Measurements from ENCODE around the gene SNRNP27. TPM values are rescaled to one million over a fixed set of nuclear protein-coding genes. Genes with fewer than 3 reads are reported as not detected.

The SNRNP27 gene
- total and polyA plus RNA-seq, 2 of the 8 experiments (the other 6 are each of a cell fraction or from before 2014, with no cell fraction given): 11.1 to 40.5 TPM

GRCh38 chr2:69940691-69941090 lies 46.9 kb downstream of the SNRNP27 start (continued):
- TF ChIP-seq CREB1 (IDR thresholded peaks at IDR 0.05): no peak
- no peak for TF ChIP-seq RBBP5 (IDR thresholded peaks at IDR 0.05; ENCODE audit: borderline replicate concordance, low read depth, low read length)

Measured in H1 (cell line).